ENCODE data around the gene RALBP1.
A peak's percentile ranks its signal among the peaks of the same experiment; 100 is the strongest.
"Not testable (repeated sequence)": the region's sequence is repeated elsewhere in the genome, so short reads cannot be mapped to it uniquely, and the experiment has no call there.

Gene RALBP1

DNA sequence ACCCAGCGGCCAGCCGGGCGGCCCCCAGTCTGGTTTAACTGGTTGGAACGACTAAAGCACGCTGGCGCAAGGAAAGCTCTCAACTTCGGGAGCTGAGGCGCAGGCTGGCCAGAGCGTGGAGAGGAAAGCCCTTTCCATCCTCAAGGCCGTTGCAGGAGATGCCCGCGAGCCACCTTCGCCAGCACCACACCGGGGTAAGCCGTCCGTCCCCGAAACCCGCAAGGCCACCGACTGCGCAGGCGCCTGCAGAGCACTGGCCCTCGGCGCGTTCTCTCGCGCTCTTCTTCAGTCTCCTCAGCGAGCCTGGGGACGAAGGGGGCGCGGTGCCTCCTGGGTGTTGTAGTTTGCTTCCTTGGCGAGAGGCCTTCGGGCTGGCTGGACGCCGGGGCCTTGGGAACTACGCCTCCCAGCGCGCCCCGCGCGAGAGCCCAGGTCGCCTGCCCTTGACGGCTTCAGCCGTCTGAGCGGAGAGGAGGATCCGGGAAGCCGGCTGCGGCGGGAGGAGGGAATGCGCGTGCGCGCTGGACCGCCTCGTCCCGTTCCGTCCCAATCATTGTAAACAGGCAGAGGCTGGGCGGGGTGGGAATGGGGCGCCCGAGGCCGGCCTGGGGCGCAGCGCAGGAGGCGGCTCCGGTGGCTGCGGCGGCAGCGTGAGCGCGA is at the start of gene RALBP1:
TSS of gene RALBP1 (plus strand) at position 531 of the 660 bp plus-strand sequence. CDS start 37,533 bp downstream, outside the sequence.
- peak; percentile 99 for DNase-seq

GRCh38 chr18:9426753-9427152 is 48.6 kb upstream of the RALBP1 start:
- no peak for DNase-seq

DNA sequence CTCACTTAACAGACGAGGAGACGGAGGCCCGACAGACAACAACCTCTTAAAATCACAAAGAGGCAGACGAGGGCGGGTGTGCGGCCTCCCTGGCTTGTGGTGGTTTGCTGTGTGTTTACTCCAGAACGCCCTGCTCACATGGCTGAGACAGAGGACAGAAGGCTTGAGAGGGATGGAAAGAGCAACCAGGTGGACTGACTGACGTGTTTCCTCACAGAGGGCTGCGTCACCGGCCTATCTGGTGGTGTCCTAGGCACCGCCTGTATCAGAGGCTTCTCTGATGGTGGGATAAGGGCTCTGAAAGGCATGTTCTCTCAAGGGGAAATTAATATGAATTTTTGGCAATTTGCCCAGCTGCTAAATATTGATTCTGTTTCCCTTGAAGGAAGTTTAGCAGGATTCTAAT is 47.0 kb upstream of the RALBP1 start:
- DNase-seq: peak; percentile 49

DNA sequence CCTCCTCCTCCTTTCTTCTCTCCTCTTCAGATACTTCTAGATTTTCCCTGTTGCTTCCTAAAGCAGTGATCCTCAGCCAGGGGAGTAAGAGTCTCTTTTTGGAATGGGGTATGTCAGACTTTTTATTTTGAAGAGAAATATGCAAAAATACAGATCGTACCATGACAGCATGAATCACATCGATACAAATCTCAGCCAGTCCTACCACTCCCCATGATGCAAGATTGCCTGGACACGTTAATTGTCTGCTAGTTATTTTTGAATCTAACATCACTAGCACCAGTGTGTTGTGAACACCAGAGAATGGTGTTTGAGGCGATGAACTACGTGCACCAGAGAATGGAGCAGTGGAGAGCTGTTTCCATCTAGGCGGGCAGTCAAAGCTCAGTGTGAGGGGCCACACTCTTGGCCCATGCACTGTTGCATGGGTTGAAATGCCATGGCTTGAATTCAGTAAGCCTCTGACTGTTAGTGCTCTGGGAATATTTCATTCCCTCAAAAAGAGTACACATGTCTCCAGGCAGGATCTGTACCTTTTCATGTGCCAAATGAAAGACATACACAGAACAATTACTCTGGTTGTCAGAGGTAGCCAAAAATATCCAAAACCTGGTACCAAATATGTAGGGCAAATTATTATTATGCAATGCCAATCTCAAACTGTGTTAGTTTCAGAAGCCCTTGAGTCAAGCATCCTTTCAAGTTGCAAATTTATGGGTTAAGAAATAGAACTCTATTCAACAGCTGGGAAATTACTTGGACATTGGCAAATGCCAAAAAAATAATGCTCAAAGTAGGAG is 46.3 kb upstream of the RALBP1 start:
- DNase-seq: no peak

- no peak for DNase-seq
Observed at GRCh38 chr18:9429662-9429993, 45.7 kb upstream of the RALBP1 start.

DNA sequence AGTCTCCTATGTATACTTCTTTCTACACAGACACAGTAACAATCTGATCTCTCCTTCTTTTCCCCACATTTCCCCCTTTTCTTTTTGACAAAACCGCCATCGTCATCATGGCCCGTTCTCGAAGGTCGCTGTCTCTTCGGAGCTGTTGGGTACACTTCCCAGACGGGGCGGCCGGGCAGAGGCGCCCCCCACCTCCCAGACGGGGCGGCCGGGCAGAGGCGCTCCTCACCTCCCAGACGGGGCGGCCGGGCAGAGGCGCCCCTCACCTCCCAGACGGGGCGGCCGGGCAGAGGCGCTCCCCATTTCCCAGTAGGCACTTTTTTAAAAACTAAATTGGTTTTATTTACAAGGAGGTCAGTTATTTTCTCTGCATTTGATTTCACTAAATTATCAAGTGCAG is 45.0 kb upstream of the RALBP1 start:
- DNase-seq: not testable (repeated sequence)

- no peak for DNase-seq
Observed at GRCh38 chr18:9431296-9431695, 44.0 kb upstream of the RALBP1 start.

DNA sequence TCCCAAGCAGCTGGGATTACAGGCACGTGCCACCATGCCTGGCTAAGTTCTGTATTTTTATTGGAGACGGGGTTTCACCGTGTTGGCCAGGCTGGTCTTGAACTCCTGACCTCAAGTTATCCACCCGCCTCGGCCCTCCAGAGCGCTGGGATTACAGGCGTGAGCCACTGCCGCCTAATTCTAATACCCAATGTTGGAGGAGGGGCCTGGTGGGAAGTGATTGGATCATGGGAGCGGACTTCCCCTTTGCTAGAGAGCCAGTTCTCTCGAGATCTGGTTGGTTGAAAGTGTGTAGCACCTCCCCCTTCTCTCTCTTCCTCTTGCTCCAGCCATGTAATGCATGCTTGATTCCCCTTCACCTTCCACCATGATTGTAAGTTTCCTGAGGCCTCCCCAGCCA is 42.2 kb upstream of the RALBP1 start:
- not testable (repeated sequence) for DNase-seq

DNA sequence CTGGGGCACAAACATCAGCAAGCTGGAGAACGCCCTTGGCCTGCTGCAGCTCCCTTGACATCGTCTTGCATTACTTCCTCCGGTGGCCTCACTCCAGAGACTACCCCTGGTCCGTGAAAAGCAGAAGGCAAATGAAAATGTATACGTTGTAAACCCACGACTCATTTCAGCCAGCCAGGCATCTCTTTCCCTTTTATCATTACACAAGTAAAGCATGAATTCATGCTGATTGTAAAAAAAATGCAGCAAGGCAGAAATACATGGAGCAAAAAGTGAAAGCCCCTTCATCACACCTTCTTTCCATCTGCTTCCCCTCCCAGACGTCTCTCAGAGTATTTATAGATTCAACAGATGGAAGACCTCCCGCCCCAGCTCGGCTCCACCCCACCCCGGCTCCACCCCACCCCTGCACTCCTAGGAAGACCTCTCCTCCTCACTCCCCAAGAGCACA is 41.6 kb upstream of the RALBP1 start:
- no peak for DNase-seq

DNA sequence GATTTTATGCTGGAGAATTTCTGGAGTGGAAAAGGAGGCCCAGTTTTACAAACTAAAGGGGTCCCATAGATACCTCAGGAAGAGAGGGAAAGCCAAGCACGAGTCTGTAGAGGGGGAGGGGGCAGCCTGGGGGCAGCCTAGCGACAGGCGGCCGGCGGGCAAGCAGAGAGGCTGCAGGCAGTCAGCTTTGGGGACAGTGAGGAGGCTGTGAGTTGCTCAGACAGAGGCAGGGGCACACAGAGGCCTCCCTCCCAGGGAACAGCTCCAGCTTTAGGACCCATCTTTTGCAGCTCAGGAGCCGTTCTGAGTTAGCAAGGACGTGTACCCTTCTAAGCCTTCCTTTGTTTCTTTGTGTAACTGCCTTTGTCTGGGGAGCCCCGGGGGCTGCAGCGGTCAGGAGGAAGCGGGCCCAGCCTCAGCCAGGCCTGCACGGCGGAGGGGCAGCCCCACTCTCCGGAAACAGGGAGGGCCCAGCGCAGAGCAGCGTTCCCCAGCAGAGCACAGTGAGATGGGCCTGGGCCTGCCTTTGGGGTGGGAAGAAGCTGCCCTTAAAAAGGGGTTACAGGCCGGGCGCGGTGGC is 41.1 kb upstream of the RALBP1 start:
- DNase-seq: no peak

GRCh38 chr18:9435041-9435440 is 40.3 kb upstream of the RALBP1 start:
- DNase-seq: no peak

DNA sequence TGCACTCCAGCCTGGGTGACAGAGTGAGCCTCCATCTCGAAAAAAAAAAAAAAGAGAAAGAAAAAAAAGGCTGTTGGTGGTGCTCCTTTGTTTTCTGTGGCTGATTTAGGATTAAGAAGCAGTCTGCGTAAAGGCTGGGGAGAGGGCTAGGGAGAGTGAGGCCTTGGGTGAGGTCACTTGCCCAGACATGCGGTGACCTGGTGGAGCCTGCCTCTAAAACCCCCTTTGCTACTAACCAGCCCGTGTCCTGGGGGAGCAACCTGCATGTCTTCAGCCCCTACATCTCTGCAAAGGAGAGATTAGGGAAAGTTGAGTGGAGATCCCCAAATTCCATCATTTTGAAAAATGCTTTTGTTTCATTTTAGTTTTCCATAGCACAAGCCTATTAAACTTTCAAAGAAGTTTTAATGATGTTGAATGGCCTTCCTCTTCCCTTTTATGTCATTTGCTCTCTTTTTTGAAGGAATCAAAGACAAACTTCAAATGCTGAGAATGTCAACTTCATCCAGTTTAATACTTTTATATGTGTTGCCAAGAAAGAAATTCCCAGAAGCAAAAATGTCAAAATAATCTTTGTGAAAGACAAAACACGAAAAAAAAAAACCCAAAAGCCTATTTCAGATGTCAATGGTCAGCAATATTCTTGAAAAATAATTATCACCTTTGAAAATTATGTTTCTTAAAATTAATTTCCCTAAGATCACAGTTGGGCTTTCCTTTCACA is 38.9 kb upstream of the RALBP1 start:
- DNase-seq: no peak

- no peak for DNase-seq
Observed at GRCh38 chr18:9437021-9437437, 38.3 kb upstream of the RALBP1 start.

- no peak for DNase-seq
Observed at GRCh38 chr18:9437672-9438071, 37.6 kb upstream of the RALBP1 start.

DNA sequence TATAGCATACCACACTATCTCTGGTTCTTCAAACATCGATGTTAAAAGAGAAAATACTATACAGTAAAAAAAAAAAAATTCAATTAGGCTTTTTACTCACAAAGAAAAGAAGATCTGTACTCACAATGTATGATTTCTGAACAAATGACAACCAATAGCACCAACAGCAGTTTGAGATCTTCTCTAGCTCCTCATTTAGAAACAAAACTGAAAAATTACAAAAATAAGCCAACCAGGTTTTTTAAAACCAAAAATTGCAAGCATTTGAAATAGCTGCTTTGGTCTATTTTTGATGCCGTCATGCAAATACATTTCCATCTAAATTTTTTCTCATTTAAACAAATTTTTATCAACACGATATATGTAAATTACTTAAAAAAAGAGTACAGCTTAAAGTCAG is 34.3 kb upstream of the RALBP1 start:
- DNase-seq: no peak

DNA sequence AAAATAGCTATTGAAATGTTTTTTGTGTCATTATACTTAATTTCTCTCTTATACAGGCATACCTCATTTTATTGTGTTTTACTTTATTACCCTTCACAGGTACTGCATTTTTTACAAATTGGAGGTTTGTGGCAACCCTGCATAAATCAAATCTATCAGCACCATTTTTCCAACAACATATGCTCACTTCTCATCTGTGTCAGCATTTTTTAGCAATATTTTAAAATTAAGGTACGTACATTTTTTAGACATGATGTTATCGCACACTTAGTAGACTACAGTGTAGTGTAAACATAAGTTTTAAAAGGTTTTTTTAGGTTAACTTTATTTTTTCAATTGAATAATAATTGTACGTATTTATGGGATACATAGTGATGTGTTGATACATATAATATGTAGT is 30.8 kb upstream of the RALBP1 start:
- DNase-seq: no peak

DNA sequence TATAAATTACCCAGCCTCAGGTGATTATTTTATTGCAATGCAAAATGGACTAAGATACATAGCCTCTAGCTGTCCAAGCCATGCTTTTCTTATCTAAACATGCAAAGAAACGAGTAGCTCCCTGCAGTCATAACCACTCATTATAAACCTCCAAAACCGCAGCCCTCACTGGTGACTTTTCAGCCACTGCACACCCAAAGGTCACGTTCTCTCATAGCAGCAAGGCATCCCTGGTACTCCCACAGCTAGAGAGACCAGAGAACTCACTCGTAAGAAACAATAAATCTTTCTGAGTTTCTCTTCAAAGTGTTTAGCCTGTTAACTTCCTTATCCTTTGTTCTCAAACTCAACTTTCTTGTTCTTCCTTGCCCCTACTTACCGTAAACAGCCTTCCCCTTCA is 28.5 kb upstream of the RALBP1 start:
- DNase-seq: no peak

- DNase-seq: no peak
Observed at GRCh38 chr18:9447334-9447733, 28.0 kb upstream of the RALBP1 start.

DNA sequence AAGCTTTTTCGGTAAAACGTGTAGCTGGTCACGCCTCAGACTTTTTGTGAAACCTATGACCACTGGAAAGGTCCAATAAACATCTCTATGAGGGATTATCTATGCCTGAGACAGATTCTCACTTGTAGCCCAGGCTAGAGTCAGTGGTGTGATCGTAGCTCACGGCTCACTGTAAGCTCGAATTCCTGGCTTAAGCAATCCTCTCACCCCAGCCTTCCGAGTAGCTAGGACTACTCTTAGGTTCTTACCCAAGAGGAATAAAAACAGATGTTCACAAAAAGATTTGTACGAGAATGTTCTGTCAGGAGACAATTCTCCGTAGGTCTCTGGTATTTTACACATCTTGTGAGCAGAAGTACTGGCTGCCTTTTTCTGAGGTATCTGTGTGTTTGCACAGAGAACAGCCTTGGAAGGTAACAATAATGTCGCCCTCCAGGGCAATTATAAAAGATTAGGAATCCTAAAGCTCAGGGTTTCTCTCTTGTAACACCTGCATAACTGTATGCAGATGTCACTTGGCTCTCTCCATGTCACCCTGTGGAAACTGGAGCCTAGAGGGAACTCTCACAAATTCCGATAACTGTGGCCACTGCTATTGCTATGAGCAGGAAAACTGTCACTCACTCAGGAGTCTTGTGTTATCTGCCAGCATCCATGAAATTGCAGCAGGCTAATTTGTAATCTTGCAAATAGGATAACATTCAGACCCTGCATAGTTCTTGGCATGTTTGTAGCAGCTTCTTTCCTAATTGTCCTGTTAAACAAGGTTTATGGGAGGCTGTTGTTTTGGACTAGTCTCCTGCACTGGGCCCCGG is 25.5 kb upstream of the RALBP1 start:
- no peak for DNase-seq

GRCh38 chr18:9450920-9451319 is 24.4 kb upstream of the RALBP1 start:
- not testable (repeated sequence) for DNase-seq

DNA sequence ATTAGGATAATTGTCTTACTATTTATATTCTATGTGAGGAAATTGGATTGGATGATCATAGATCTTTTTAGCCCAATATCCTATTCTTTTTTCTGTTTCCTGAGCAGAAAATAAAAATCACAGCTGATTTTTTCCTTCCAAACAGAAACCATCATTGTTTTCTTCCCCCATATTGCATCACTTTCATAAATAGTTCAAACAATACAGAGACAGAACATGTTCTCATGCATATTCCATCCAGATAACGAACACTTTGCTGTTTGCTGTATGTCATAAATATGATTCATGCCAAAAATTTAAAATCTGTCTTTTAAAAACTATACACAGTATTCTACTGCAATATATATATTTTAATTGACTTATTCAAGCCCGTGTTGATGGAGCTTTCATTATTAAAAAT is 22.0 kb upstream of the RALBP1 start:
- no peak for DNase-seq

DNA sequence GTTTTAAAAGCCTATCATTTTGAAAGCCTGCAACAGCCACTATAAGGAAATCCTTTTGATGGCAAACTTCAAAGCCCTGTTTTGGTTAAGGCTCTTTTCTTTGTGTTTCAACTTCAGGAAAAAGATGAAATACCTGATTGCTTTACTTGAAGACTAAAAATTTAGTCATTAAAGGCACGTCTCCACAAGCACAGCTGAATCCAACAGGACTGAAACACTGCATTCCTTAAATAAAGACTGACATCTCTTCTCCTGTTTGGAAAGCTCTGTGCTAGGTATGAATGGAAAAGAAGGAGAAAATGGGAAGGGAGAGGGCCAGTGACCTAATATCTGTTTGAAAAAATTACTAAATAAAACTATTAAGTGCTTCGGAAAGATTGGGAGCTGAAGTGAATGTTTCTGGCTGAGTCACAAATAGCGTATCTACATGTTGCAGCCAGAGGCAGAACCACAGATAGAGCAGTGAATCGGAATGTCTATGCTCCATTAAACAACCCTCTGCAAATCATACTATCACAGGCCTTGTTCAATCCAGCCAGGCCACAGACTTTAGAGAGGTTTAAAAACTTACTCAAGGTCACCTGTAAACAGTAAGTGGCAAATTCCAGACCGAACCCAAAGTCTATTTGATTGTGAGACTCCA is 21.1 kb upstream of the RALBP1 start:
- DNase-seq: no peak

All from NCI-H345 (cell line).